K562 (cell line): ENCODE measurements around the gene SCARF1. TPM values are rescaled to one million over a fixed set of nuclear protein-coding genes. Genes with fewer than 3 reads are reported as not detected.

Experiments used
- CHD1 ChIP-seq: fragments of 200-600 bp; sonication (generic); IDR thresholded peaks from one replicate; pipeline ENCODE4 v1.6.1; 2012; ENCODE audit warnings: mild to moderate bottlenecking, moderate library complexity, low read length, inconsistent platforms
- HES1 ChIP-seq: fragments of 450-650 bp; IDR thresholded peaks from 2 replicates; pipeline ENCODE4 v1.6.1; 2016; ENCODE audit warnings: low read depth, mild to moderate bottlenecking, moderate library complexity
- KLF6 ChIP-seq: fragments of 250-450 bp; sonication (Bioruptor Pico); IDR thresholded peaks from 2 replicates; pipeline ENCODE4 v1.4.0; 2020; ENCODE audit warnings: mild to moderate bottlenecking, moderate library complexity, borderline replicate concordance
- MTA3 ChIP-seq: fragments of 450-650 bp; formaldehyde crosslinking; IDR thresholded peaks from 2 replicates; pipeline ENCODE4 v1.6.1; 2017; ENCODE audit warnings: mild to moderate bottlenecking, borderline replicate concordance
- PHB ChIP-seq: fragments of 250-450 bp; sonication (Bioruptor Pico); IDR thresholded peaks from 2 replicates; pipeline ENCODE4 v1.5.0; 2021
- PHTF2 ChIP-seq: fragments of 250-450 bp; sonication (Bioruptor Pico); IDR thresholded peaks from 2 replicates; pipeline ENCODE4 v1.5.0; 2021; ENCODE audit warnings: mild to moderate bottlenecking
- POLR2A ChIP-seq: fragments of 450-650 bp; conservative IDR thresholded peaks from 2 replicates; pipeline ENCODE4 v1.6.1; 2016
- PYGO2 ChIP-seq: fragments of 450-650 bp; IDR thresholded peaks from 2 replicates; pipeline ENCODE4 v1.6.1; 2016; ENCODE audit warnings: mild to moderate bottlenecking, missing genetic modification characterization, moderate library complexity, missing compliant biosample characterization
- RERE ChIP-seq: sonication (generic); formaldehyde crosslinking; IDR thresholded peaks from 2 replicates; pipeline ENCODE4 v1.8.0; 2023; ENCODE audit warnings: missing genetic modification reagents, mild to moderate bottlenecking, borderline replicate concordance
- ZBTB2 ChIP-seq: fragments of 450-650 bp; IDR thresholded peaks from 2 replicates; pipeline ENCODE4 v1.6.1; 2016; ENCODE audit warnings: antibody characterized with exemption
- ZNF263 ChIP-seq: sonication (generic); formaldehyde crosslinking; IDR thresholded peaks from 2 replicates; pipeline ENCODE4 v1.8.0; 2022; ENCODE audit warnings: mild to moderate bottlenecking, missing genetic modification reagents, borderline replicate concordance
- ZNF3 ChIP-seq: fragments of 250-450 bp; sonication (Bioruptor Pico); IDR thresholded peaks from 2 replicates; pipeline ENCODE4 v1.5.0; 2021; ENCODE audit warnings: mild to moderate bottlenecking, moderate library complexity
- ZNF589 ChIP-seq: fragments of 200-800 bp; sonication (Bioruptor generic); IDR thresholded peaks from 2 replicates; pipeline ENCODE4 v1.6.1; 2016; ENCODE audit warnings: low read depth, missing genetic modification characterization, missing compliant biosample characterization
- ZNF668 ChIP-seq: fragments of 250-450 bp; sonication (Bioruptor Pico); IDR thresholded peaks from 2 replicates; pipeline ENCODE4 v1.8.0; 2022; ENCODE audit warnings: mild to moderate bottlenecking, inconsistent platforms
- ZNF764 ChIP-seq: fragments of 250-450 bp; sonication (Bioruptor Pico); IDR thresholded peaks from 2 replicates; pipeline ENCODE4 v1.4.0; 2020; ENCODE audit warnings: low read depth, mild to moderate bottlenecking, moderate library complexity
- ZNF766 ChIP-seq: fragments of 200-800 bp; sonication (Bioruptor generic); conservative IDR thresholded peaks from 2 replicates; pipeline ENCODE4 v1.6.1; 2016; ENCODE audit warnings: missing genetic modification characterization, missing compliant biosample characterization
- ZSCAN29 ChIP-seq: fragments of 450-650 bp; IDR thresholded peaks from 2 replicates; pipeline ENCODE4 v1.6.1; 2017
- polyA plus RNA-seq, 8 experiments: library from polyadenylated mRNA; depleted of rRNA in 4 of 8; stranded (reverse) in 5 of 8; unstranded in 3 of 8; fragments of >200 nt; fragmentation: Nextera tagmentation in 2 of 8; fragmentation: Illumina TruSeq in 1 of 8; extraction: Ambion mirVana in 2 of 8; extraction: Trizol in 1 of 8; gene quantifications; 2 replicates each; pipeline versions ENCODE4 v1.2.1 to v1.2.3, GENCODE V29; 2011 to 2014; ENCODE audit warnings: inconsistent platforms in 1 of 8, missing spikeins in 1 of 8
- total RNA-seq, 7 experiments: library from RNA; depleted of rRNA in 6 of 7; stranded (reverse); fragments of >200 nt in 6 of 7; fragmentation: Illumina TruSeq in 2 of 7; extraction: Trizol in 2 of 7; gene quantifications; 2 replicates each; pipeline versions ENCODE4 v1.2.1 to v1.2.3, GENCODE V29; 2011 to 2021; ENCODE audit warnings: low replicate concordance in 1 of 7

The SCARF1 gene
- total and polyA plus RNA-seq, 9 of the 15 experiments (the other 6 are each of a cell fraction or from before 2014, with no cell fraction given), result 0.04 to 2.1 (median 0.63) TPM

GRCh38 chr17:1627982-1628855 is 17.3 kb downstream of the SCARF1 start, which contains the start of gene SLC43A2 (continued):
- no peak for TF ChIP-seq RERE (CRISPR knock-in tag)
- TF ChIP-seq ZNF589, result no peak
- no peak for TF ChIP-seq PYGO2 (tag)
- no peak for TF ChIP-seq CHD1
- no peak for TF ChIP-seq ZBTB2
- TF ChIP-seq POLR2A, result peak; percentile 75
- no peak for TF ChIP-seq ZNF668 (CRISPR knock-in tag)
- TF ChIP-seq ZNF263, result peak; percentile 35; the same call in 1 of the 2 replicates
- TF ChIP-seq ZSCAN29, result no peak
- no peak for TF ChIP-seq HES1
- TF ChIP-seq PHTF2 (CRISPR knock-in tag), result no peak
- TF ChIP-seq ZNF766 (CRISPR knock-in tag), result no peak
- no peak for TF ChIP-seq KLF6
- no peak for TF ChIP-seq ZNF3
- TF ChIP-seq MTA3, result no peak
- peak; percentile 74; the same call in 1 of the 2 replicates for TF ChIP-seq PHB (CRISPR knock-in tag)
- no peak for TF ChIP-seq ZNF764 (CRISPR knock-in tag)
